ENCODE measurements around the gene NKPD1.

Gene NKPD1

GRCh38 chr19:45150180-45150579 is 10.6 kb downstream of the NKPD1 start:
- TF ChIP-seq CTCF (IDR thresholded peaks at IDR 0.05; ENCODE audit: low read depth, low read length, missing control alignments), result no peak
- no peak overlapping the region for H3K4me3 ChIP-seq (replicated peaks; ENCODE audit: low read depth, low read length)
- DNase-seq (ENCODE audit: extremely low read depth, low read depth), result no peak

- no peak for TF ChIP-seq CTCF (IDR thresholded peaks at IDR 0.05; ENCODE audit: low read depth, low read length, missing control alignments)
- no peak for DNase-seq (ENCODE audit: extremely low read depth, low read depth)
- no peak overlapping the region for H3K4me3 ChIP-seq (replicated peaks; ENCODE audit: low read depth, low read length)
Observed at GRCh38 chr19:45149129-45149528, 11.7 kb downstream of the NKPD1 start.

GRCh38 chr19:45147835-45148676 is 12.7 kb downstream of the NKPD1 start:
- no peak overlapping the region for H3K4me3 ChIP-seq (replicated peaks; ENCODE audit: low read depth, low read length)
- TF ChIP-seq CTCF (IDR thresholded peaks at IDR 0.05; ENCODE audit: low read depth, low read length, missing control alignments), result no peak
- DNase-seq (ENCODE audit: extremely low read depth, low read depth), result no peak

- TF ChIP-seq CTCF (IDR thresholded peaks at IDR 0.05; ENCODE audit: low read depth, low read length, missing control alignments), result no peak
- no peak overlapping the region for H3K4me3 ChIP-seq (replicated peaks; ENCODE audit: low read depth, low read length)
- DNase-seq (ENCODE audit: extremely low read depth, low read depth), result no peak
Observed at GRCh38 chr19:45146741-45147205, 14.0 kb downstream of the NKPD1 start.

- TF ChIP-seq CTCF (IDR thresholded peaks at IDR 0.05; ENCODE audit: low read depth, low read length, missing control alignments), result no peak
- DNase-seq (ENCODE audit: extremely low read depth, low read depth), result no peak
- no peak overlapping the region for H3K4me3 ChIP-seq (replicated peaks; ENCODE audit: low read depth, low read length)
Observed at GRCh38 chr19:45146251-45146650, 14.5 kb downstream of the NKPD1 start.

- H3K4me3 ChIP-seq (replicated peaks; ENCODE audit: low read depth, low read length), result no peak overlapping the region
- DNase-seq (ENCODE audit: extremely low read depth, low read depth), result no peak
- no peak for TF ChIP-seq CTCF (IDR thresholded peaks at IDR 0.05; ENCODE audit: low read depth, low read length, missing control alignments)
Observed at GRCh38 chr19:45145270-45146189, 15.3 kb downstream of the NKPD1 start.

All from HFF-Myc (cell line).